HUES64 (cell line): ENCODE data around the gene TJP2.

Experiments
- H3K27ac ChIP-seq: 2 replicates; pipeline ENCODE4 v1.7.0; 2013; ENCODE audit warnings: low read depth, low read length, inconsistent platforms
- H3K27me3 ChIP-seq: 2 replicates; pipeline ENCODE4 v1.6.1; 2013; ENCODE audit warnings: mild to moderate bottlenecking, low read length; ENCODE audit not compliant: insufficient read depth
- H3K36me3 ChIP-seq: 2 replicates; pipeline ENCODE4 v1.6.1; 2013; ENCODE audit warnings: mild to moderate bottlenecking, low read length; ENCODE audit not compliant: insufficient read depth
- H3K4me1 ChIP-seq: 2 replicates; pipeline ENCODE4 v1.6.1; 2013; ENCODE audit warnings: mild to moderate bottlenecking, low read length, moderate library complexity; ENCODE audit not compliant: insufficient read depth
- H3K4me3 ChIP-seq: 2 replicates; pipeline ENCODE4 v1.5.1; 2013; ENCODE audit warnings: mild to moderate bottlenecking, low read length, moderate library complexity
- H3K9ac ChIP-seq: 2 replicates; pipeline ENCODE4 v1.6.1; 2013; ENCODE audit warnings: mild to moderate bottlenecking, low read depth, low read length
- H3K9me3 ChIP-seq: 2 replicates; pipeline ENCODE4 v1.6.1; 2013; ENCODE audit warnings: low read depth, low read length; ENCODE audit not compliant: insufficient read depth
- WGBS: fragments of 150-250, 120-280 bp; methylation state at CpG from one replicate; pipeline ENCODE4 v1.1.7; 2013; ENCODE audit warnings: missing lambda C conversion rate; 5-methylcytosine and 5-hydroxymethylcytosine counted together

TJP2 gene

DNA sequence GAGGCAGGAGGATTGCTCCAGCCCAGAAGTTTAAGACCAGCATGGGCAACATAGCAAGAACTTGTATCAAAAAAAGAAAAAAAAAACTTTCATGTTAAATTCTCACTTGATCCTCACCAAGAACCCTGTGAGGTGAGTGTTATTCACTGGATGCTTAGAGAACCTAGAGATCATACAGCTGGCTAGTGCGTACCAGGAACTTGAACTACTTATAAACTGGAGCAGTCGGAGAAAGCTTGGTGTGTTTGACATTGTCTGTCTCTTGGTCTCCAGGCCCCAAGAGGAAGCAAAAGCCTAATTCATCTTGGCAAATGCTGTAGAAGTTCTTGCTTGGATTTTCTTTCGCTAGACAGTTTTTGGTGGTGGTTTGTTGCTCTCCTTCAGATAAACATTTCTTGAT, 18.1 kb downstream of the TJP2 start:
- no peak overlapping the region for H3K9ac ChIP-seq
- 95% methylated on average over 3 of the region's 3 CpGs for WGBS

DNA sequence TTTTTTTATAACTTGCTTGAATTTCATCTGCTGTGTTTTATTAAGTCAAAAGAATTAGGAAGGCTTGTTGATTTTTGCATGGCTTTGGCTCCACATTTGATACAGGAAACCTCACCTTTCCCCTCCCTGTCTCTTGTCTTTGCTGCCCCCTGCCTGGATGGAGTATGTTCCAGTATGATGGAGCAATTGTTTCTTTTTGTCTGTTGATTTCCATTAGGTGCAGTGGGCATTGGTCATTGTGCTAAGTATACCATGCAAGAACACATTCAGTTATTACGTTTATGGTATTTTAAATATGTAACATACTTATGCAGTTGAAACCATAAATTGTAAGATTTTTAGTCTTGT, 19.6 kb downstream of the TJP2 start:
- Histone ChIP-seq H3K9me3 (no peaks in the 10 kb centered on the region), H3K27ac (no peak overlapping the region), H3K9ac (no peak overlapping the region), H3K36me3 (no peaks in the 10 kb centered on the region), H3K4me1 (peaks cover 12% of the 10 kb centered on the region), H3K27me3 (no peaks in the 10 kb centered on the region), H3K4me3 (no peak overlapping the region)
- no CpG with 5 or more reads among the region's 1 CpG for WGBS

More for the DNA sequence above, 18.1 kb downstream of the TJP2 start:
- no peaks in the 10 kb centered on the region for H3K27me3 ChIP-seq
- peaks cover 22% of the 10 kb centered on the region for H3K4me1 ChIP-seq
- H3K9me3 ChIP-seq: no peaks in the 10 kb centered on the region
- no peak overlapping the region for H3K4me3 ChIP-seq
- H3K36me3 ChIP-seq: no peaks in the 10 kb centered on the region
- H3K27ac ChIP-seq: no peak overlapping the region

DNA sequence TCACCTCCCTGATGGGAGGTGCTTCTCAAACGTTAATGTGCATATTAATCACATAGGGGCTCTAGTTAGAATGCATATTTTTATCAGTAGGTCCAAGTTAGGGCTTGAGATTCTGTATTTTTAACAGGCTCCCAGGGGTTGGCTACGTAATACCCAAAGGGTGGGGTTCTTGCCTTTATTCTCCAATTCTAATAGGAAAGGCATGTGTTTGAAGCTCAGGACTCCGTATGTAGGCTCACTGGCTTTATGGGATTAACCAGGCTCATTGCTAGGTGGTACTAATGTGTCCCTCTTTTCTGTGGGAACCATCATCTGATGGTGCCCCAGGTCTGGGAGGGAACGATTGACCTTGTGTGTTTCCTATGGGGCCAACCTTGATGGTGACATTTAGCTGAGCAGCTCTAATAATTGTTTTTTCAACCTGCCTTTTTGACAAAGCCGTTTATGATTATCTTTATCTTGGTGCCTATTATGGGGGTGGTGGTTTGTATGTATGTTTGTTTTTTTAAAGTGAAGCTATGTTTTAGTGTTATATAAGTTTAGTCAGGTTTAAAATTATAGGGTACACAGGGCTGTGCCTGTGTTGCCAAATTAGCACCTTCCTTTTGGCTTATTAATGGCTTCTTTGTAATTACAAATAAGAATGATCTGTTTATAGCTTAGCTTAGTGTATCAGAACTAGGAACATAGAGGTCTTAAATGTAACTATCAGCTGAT, 20.8 kb downstream of the TJP2 start:
- Histone ChIP-seq H3K4me3 (no peak overlapping the region), H3K27ac (no peak overlapping the region), H3K9me3 (no peaks in the 10 kb centered on the region), H3K9ac (no peak overlapping the region), H3K27me3 (no peaks in the 10 kb centered on the region), H3K4me1 (peaks cover 18% of the 10 kb centered on the region), H3K36me3 (no peaks in the 10 kb centered on the region)
- 77% methylated on average over 5 of the region's 5 CpGs for WGBS

DNA sequence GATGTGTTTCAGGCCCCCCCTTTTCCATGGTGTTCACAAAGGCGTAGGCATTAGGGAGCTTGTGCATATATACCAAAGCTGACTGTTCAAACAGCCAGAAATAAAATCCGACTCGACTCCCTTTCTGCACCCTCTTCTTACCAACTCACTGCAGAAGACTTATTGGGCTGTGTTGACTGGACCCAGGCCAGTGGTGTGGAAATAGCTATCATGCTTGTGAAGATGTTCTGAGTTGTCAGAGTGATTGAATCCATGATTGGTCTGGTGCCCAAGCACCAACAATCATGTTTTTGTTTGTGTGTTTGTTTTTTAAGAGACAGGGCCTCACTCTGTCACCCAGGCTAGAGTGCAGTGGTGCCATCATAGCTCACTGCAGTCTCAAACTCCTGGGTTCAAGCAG, 21.6 kb downstream of the TJP2 start:
- no peaks in the 10 kb centered on the region for H3K9me3 ChIP-seq
- H3K9ac ChIP-seq: no peak overlapping the region
- H3K4me1 ChIP-seq: peaks cover 23% of the 10 kb centered on the region
- no peak overlapping the region for H3K4me3 ChIP-seq
- H3K36me3 ChIP-seq: no peaks in the 10 kb centered on the region
- H3K27ac ChIP-seq: no peak overlapping the region
- 91% methylated on average over 3 of the region's 3 CpGs for WGBS
- H3K27me3 ChIP-seq: no peaks in the 10 kb centered on the region

DNA sequence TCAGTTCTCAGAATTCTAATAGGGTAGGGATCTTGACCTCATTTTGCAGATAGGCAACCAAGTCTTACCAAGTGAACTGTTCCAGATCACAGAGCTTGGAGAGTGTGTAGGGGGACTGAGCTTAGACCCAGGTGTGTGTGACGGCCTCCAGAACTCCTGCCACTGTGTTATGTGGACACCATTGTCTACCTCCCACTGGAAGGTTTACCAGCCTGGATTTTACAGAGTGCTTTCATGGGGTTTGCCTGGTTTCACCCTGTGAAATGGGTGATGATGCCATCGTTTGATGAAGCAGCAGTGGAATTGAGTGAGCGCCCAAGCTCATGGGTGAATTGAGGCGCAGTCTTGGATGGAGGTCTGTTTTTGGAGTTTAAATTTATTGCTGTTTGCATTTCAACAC, 23.6 kb downstream of the TJP2 start:
- Histone ChIP-seq H3K9me3 (no peaks in the 10 kb centered on the region), H3K36me3 (no peaks in the 10 kb centered on the region), H3K4me1 (peaks cover 27% of the 10 kb centered on the region), H3K27me3 (no peaks in the 10 kb centered on the region), H3K9ac (no peak overlapping the region), H3K27ac (no peak overlapping the region), H3K4me3 (no peak overlapping the region)
- 97% methylated on average over 4 of the region's 4 CpGs for WGBS

DNA sequence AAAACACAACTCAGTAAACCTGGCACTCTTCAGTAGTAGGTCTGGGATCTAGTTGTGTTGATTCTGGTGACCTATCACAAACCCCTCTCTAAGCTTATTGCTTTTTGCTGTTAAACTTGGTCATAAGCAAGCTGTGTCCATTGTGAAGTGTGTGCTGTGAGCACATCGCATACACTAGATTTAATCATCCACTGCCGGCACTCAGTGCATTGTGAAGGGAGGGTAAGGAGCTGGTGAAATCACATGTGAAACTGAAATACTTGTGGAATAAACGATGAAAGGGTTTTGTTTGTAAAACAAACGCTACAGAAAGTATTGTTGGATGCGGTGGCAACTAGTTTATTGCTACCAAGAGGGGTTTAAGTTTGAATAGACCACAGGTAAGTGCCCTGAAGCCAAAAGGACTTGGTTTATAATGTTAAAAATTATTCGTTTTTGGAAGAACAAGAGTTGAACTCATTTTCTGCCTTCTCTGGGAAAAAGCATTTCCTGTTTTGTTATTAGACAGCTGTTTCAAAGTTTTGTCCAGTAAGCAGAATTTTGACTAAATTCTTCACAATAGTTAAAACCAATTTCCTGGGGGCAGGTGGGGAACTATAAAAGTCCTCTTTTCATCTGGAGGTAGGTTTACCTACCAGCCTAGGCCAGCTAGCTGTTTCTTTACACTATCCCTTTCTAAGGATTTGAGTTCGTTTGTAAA, 24.6 kb downstream of the TJP2 start:
- Histone ChIP-seq H3K4me1 (peaks cover 22% of the 10 kb centered on the region), H3K9me3 (no peaks in the 10 kb centered on the region), H3K9ac (no peak overlapping the region), H3K27me3 (no peaks in the 10 kb centered on the region), H3K36me3 (no peaks in the 10 kb centered on the region), H3K27ac (no peak overlapping the region), H3K4me3 (no peak overlapping the region)
- 94% methylated on average over 7 of the region's 7 CpGs for WGBS

DNA sequence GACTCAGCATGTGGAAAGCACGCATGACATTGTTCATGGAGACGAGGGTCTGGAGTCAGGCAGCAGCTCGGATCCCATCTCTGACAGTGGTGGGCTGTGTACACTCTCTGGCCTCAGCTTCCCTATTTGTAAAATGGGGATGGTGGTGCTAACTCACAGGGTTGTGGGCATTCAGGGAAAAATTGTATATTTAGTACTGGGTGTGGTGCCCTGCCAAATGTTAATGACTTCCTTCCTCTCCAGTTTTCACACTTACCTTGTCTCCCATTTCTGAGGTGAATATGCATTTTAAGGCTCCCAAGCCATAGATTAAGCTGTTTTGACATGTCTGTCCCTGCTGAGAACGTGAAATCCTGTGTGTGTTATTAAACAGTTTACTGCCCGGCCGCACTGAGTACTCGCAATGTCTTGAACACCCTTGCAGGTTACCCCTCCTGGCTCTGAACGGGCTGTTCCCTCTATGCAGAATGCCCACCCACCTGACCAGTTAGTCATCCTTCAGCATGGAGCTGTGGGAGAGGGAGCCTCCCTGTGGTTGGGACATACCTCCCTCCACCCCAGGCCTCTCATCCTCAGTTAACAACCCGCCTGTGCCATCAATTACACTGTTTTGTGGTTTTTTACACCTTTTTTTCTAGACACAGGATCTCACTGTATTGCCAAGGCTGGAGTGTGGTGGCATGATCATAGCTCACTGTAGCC, 25.8 kb downstream of the TJP2 start:
- H3K9me3 ChIP-seq: no peaks in the 10 kb centered on the region
- H3K4me3 ChIP-seq: no peak overlapping the region
- 88% methylated on average over 9 of the region's 9 CpGs for WGBS
- H3K36me3 ChIP-seq: no peaks in the 10 kb centered on the region
- H3K27me3 ChIP-seq: no peaks in the 10 kb centered on the region
- H3K9ac ChIP-seq: no peak overlapping the region
- peaks cover 27% of the 10 kb centered on the region for H3K4me1 ChIP-seq
- H3K27ac ChIP-seq: no peak overlapping the region

DNA sequence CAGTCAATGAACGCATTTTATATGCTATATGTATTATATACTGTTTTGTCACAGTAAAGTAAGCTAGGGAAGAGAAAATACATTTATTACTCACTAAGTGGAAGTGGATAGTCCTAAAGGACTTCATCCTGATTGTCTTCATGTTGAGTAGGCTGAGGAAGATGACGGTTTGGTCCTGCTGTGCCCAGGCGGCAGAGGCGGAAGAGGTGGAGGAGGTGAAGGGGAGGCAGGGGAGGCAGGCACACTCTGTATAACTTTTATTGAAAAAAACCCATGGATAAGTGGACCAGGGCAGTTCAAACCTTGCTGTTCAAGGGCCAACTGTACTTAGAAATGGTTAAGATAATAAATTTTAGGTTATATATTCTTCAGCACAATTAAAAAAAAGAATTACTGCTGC, 28.5 kb downstream of the TJP2 start:
- H3K4me1 ChIP-seq: peaks cover 45% of the 10 kb centered on the region
- no peaks in the 10 kb centered on the region for H3K9me3 ChIP-seq
- no peaks in the 10 kb centered on the region for H3K36me3 ChIP-seq
- H3K27ac ChIP-seq: no peak overlapping the region
- WGBS: 86% methylated on average over 3 of the region's 4 CpGs
- H3K27me3 ChIP-seq: no peaks in the 10 kb centered on the region
- no peak overlapping the region for H3K9ac ChIP-seq
- H3K4me3 ChIP-seq: no peak overlapping the region

DNA sequence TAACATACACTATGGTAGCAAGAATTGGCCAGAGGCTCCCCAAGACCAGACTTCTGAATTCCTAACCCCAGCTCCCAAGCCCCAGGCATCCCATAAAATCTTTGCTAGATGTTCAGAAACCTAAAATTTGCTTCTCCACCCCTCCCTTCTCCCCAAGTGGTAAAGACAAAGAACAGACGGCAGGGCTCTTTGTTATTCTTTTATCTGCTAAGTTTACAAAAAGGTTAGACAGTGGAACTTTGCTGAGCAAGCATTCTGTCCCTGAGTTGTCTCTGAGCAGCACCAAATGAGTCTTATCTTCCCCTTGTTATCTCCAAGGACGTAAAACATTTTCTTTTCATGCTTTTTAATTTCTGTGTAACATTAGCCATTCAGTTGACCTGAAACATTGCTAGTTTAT, 30.2 kb downstream of the TJP2 start:
- Histone ChIP-seq H3K4me3 (no peak overlapping the region), H3K36me3 (no peaks in the 10 kb centered on the region), H3K27me3 (no peaks in the 10 kb centered on the region), H3K9me3 (no peaks in the 10 kb centered on the region), H3K27ac (0 out of 2 replicates have a peak overlapping the region, but pooled peaks have one; percentile 3), H3K4me1 (peaks cover 50% of the 10 kb centered on the region), H3K9ac (no peak overlapping the region)
- 51% methylated on average over 2 of the region's 2 CpGs for WGBS

DNA sequence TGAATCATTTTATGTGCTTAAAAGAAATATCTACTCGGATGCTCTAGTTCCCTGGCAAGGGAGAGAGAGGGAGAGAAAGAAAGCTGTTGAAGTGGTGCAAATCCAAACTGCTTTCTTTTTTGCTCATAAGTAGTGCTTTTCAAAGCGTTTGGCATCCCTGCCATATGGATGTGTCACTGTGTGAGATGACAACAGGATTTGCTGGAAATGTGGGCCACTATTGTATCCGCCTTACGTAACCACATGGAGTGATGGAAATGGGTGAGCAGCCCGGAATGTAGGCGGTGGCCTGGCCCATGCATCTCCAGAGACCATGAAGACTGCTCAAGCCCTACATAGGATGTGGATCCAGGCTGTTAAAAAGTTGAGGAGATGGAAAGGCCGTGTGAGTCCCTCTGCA, 30.8 kb downstream of the TJP2 start:
- no peak overlapping the region for H3K4me3 ChIP-seq
- no peak overlapping the region for H3K9ac ChIP-seq
- peak overlapping the region; percentile 7; the same call in 1 of the 2 replicates for H3K27ac ChIP-seq
- H3K9me3 ChIP-seq: no peaks in the 10 kb centered on the region
- no peaks in the 10 kb centered on the region for H3K27me3 ChIP-seq
- no peaks in the 10 kb centered on the region for H3K36me3 ChIP-seq
- WGBS: 75% methylated on average over 7 of the region's 7 CpGs
- peaks cover 45% of the 10 kb centered on the region for H3K4me1 ChIP-seq

DNA sequence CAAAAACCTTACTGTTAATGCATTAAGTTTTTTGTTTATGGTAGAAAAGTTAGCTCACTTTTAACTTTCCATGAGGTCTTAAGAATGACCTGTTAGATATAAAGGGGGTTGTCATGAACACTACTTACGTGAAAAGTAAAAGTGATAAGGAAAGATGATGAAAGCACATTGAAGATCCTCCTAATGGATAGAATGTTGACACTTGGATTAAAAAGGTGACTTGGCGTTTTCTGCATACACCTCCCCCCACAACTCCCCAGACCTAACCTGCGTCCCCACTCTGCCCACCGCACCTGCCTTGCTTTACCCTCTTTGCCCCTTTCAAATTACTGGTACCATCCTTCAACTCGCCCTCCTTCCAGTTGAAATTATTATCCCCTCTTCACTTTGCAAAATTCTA, 32.0 kb downstream of the TJP2 start:
- H3K4me3 ChIP-seq: no peak overlapping the region
- peaks cover 39% of the 10 kb centered on the region for H3K4me1 ChIP-seq
- no peak overlapping the region for H3K27ac ChIP-seq
- no peak overlapping the region for H3K9ac ChIP-seq
- WGBS: 87% methylated on average over 5 of the region's 5 CpGs
- H3K9me3 ChIP-seq: no peaks in the 10 kb centered on the region
- no peaks in the 10 kb centered on the region for H3K36me3 ChIP-seq
- no peaks in the 10 kb centered on the region for H3K27me3 ChIP-seq
